A673 (cell line): Measurements from ENCODE around the gene SLX4IP. TPM values are rescaled to one million over a fixed set of nuclear protein-coding genes. Genes with fewer than 3 reads are reported as not detected.

Experiments
- BruUV-seq: library from RNA; stranded (reverse); fragments of 400-500 nt; replicated peaks from 2 replicates; lab custom pipeline; 2021; lab: Mats Ljungman, UMichigan
- CTCF ChIA-PET: fragments of 300-600 bp; sonication (Branson Sonifier 250); formaldehyde crosslinking; loops from one replicate; lab custom pipeline; 2022; ENCODE audit warnings: antibody characterized with exemption; lab: Charles Lee
- POLR2A ChIA-PET: fragments of 300-600 bp; sonication (Branson Sonifier 250); formaldehyde crosslinking; loops from one replicate; lab custom pipeline; 2022; ENCODE audit warnings: antibody characterized with exemption; ENCODE audit not compliant: low non-redundant PET; lab: Charles Lee
- DNase-seq: peaks from one replicate; pipeline ENCODE4 v3.0.0-alpha.2; 2015; ENCODE audit warnings: low spot score
- H3K27ac ChIP-seq: fragments of 200-600 bp; sonication (generic); 2 replicates; pipeline ENCODE4 v1.5.1; 2016; ENCODE audit warnings: mixed run types, low read depth, mild to moderate bottlenecking, mixed read lengths, antibody characterized with exemption, low read length; ENCODE audit not compliant: poor library complexity, severe bottlenecking
- H3K27me3 ChIP-seq: fragments of 200-600 bp; sonication (generic); replicated peaks from 2 replicates; pipeline ENCODE4 v1.6.1; 2017; ENCODE audit warnings: mixed run types, low read depth, mild to moderate bottlenecking, mixed read lengths, antibody characterized with exemption, low read length; ENCODE audit not compliant: insufficient read depth, poor library complexity
- H3K36me3 ChIP-seq: fragments of 200-600 bp; sonication (generic); 2 replicates; pipeline ENCODE4 v1.6.1; 2016; ENCODE audit warnings: mixed run types, mild to moderate bottlenecking, mixed read lengths, antibody characterized with exemption, low read length; ENCODE audit not compliant: insufficient read depth, poor library complexity, severe bottlenecking
- H3K4me1 ChIP-seq: fragments of 200-600 bp; sonication (generic); 2 replicates; pipeline ENCODE4 v1.6.1; 2017; ENCODE audit warnings: mixed run types, mild to moderate bottlenecking, mixed read lengths, antibody characterized with exemption, low read length; ENCODE audit not compliant: insufficient read depth, poor library complexity, severe bottlenecking
- H3K4me3 ChIP-seq: fragments of 200-600 bp; sonication (generic); 2 replicates; pipeline ENCODE4 v1.5.1; 2016; ENCODE audit warnings: low read depth, mixed run types, mild to moderate bottlenecking, mixed read lengths, low read length; ENCODE audit not compliant: poor library complexity, severe bottlenecking
- H3K9me3 ChIP-seq: fragments of 200-600 bp; sonication (generic); 2 replicates; pipeline ENCODE4 v1.6.1; 2016; ENCODE audit warnings: mixed run types, low read depth, mild to moderate bottlenecking, mixed read lengths, antibody characterized with exemption, low read length; ENCODE audit not compliant: poor library complexity, severe bottlenecking
- CTCF ChIP-seq: fragments of 300-800, 200-600 bp; sonication (generic); conservative IDR thresholded peaks from 2 replicates; pipeline ENCODE4 v1.5.1; 2017; ENCODE audit warnings: low read depth, mild to moderate bottlenecking, antibody characterized with exemption, low read length, moderate library complexity, mixed read lengths
- EZH2 ChIP-seq: fragments of 200-600 bp; sonication (generic); IDR thresholded peaks from 2 replicates; pipeline ENCODE4 v1.6.1; 2017; ENCODE audit warnings: borderline replicate concordance, low read depth, mild to moderate bottlenecking, mixed read lengths, antibody characterized with exemption, low read length; ENCODE audit not compliant: poor library complexity, severe bottlenecking
- intact Hi-C: fragments of 100-400 bp; cut with micrococcal nuclease; formaldehyde crosslinking; loops from one replicate; pipeline ENCODE4 v1.10.0; 2022; ENCODE audit not compliant: unreplicated experiment
- total RNA-seq: library from RNA; stranded (reverse); gene quantifications from 2 replicates; pipeline ENCODE4 v1.2.3, GENCODE V29; 2021

SLX4IP gene
- total RNA-seq, 1 experiment from 2014 or later, result 9.8 TPM

- ChIA-PET CTCF (no interaction called here), POLR2A (no interaction called here)
- Histone ChIP-seq H3K4me1 (peaks cover 59% of the 10 kb centered on the region), H3K9me3 (no peaks in the 10 kb centered on the region), H3K36me3 (peaks cover 8% of the 10 kb centered on the region), H3K27me3 (no peaks in the 10 kb centered on the region), H3K27ac (peak overlapping the region; percentile 23), H3K4me3 (no peak overlapping the region)
- DNase-seq, result no peak
- intact Hi-C loops, result loop anchor here (10.0 kb wide), 2 partner anchors 335 to 815 kb away; no protein-coding TSS in a partner anchor
- no peak for TF ChIP-seq EZH2
- TF ChIP-seq CTCF, result no peak
- BruUV-seq, result no TSS peak
Measured at GRCh38 chr20:10429443-10429981, 5.6 kb upstream of the SLX4IP start.

GRCh38 chr20:10430000-10430466 is 5.1 kb upstream of the SLX4IP start:
- TF ChIP-seq EZH2 (no peak), CTCF (no peak)
- intact Hi-C loops, result loop anchor here (5.0 to 10.0 kb wide), 4 partner anchors 78 to 815 kb away; no protein-coding TSS in a partner anchor
- CTCF ChIA-PET, result interaction anchor here (0.8 kb wide), 1 partner anchor 452 kb away, joined by 3 read pairs; no protein-coding TSS in a partner anchor
- peaks cover 8% of the 10 kb centered on the region for H3K36me3 ChIP-seq
- no peak overlapping the region for H3K4me3 ChIP-seq
- POLR2A ChIA-PET, result no interaction called here
- peak overlapping the region; percentile 23 for H3K27ac ChIP-seq
- H3K27me3 ChIP-seq, result no peaks in the 10 kb centered on the region
- H3K4me1 ChIP-seq, result peaks cover 59% of the 10 kb centered on the region
- no peaks in the 10 kb centered on the region for H3K9me3 ChIP-seq
- no peak for DNase-seq
- BruUV-seq, result no TSS peak

GRCh38 chr20:10430704-10431103 is 4.4 kb upstream of the SLX4IP start:
- Histone ChIP-seq H3K4me3 (no peak overlapping the region), H3K4me1 (peaks cover 60% of the 10 kb centered on the region), H3K27ac (no peak overlapping the region), H3K9me3 (no peaks in the 10 kb centered on the region), H3K36me3 (peaks cover 8% of the 10 kb centered on the region), H3K27me3 (no peaks in the 10 kb centered on the region)
- intact Hi-C loops, result loop anchor here (5.0 kb wide), 2 partner anchors 78 to 107 kb away; no protein-coding TSS in a partner anchor
- BruUV-seq, result no TSS peak
- CTCF ChIA-PET, result interaction anchor here (0.8 kb wide), 1 partner anchor 452 kb away, joined by 3 read pairs; no protein-coding TSS in a partner anchor
- TF ChIP-seq EZH2, result no peak
- no peak for TF ChIP-seq CTCF
- POLR2A ChIA-PET, result no interaction called here
- DNase-seq, result no peak
